ENCODE measurements around the gene C10orf143. TPM values are rescaled to one million over a fixed set of nuclear protein-coding genes. Genes with fewer than 3 reads are reported as not detected.

Gene C10orf143
- total RNA-seq, 3 donors from 2014 or later (not counting 1 experiment from before 2014, with no cell fraction given), result 7.1 to 10.9 (median 8.2) TPM

DNA sequence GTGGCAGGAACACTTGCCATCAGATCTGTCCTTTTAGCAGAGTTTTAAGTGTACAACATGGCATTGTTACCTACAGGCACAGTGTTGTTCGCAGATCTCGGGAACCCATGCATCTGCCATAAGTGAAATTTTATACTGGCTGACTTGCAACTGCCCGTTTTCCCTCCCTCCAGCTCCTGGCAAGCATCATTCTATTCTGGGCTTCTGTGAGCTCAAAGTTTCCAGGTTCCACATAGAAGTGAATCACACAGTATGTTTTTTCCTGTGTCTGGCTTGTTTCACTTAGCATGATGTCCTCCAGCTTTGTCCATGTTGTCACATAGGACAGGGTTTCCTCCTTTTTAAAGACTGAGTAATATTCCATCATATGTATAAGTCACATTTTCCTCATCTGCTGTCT is 56.6 kb downstream of the C10orf143 start:
- intact Hi-C loops (cut with micrococcal nuclease), result no loop called here

GRCh38 chr10:130053561-130053960 is 57.1 kb downstream of the C10orf143 start:
- H3K27ac ChIP-seq (ENCODE audit: low read length), result no peak overlapping the region
- 89% methylated on average over 11 of the region's 11 CpGs for WGBS (ENCODE audit: insufficient coverage)

More for the DNA sequence above, 56.6 kb downstream of the C10orf143 start:
- no peaks in the 10 kb centered on the region for H3K27me3 ChIP-seq (ENCODE audit: control insufficient read depth, insufficient read depth, low read length)
- H3K4me1 ChIP-seq (ENCODE audit: control insufficient read depth, insufficient read depth, low read length), result no peaks in the 10 kb centered on the region
- Mint-ChIP-seq H3K4me1 (no peaks in the 10 kb centered on the region), H3K9me3 (no peaks in the 10 kb centered on the region), H3K4me3 (no peak overlapping the region), H3K27me3 (ENCODE audit: low read depth in 2 of 2) (no peaks in the 10 kb centered on the region), H3K27ac (no peak overlapping the region), H3K36me3 (no peaks in the 10 kb centered on the region)
- no peaks in the 10 kb centered on the region for H3K36me3 ChIP-seq (ENCODE audit: control insufficient read depth, insufficient read depth, low read length)
- TF ChIP-seq, protein P1, sequence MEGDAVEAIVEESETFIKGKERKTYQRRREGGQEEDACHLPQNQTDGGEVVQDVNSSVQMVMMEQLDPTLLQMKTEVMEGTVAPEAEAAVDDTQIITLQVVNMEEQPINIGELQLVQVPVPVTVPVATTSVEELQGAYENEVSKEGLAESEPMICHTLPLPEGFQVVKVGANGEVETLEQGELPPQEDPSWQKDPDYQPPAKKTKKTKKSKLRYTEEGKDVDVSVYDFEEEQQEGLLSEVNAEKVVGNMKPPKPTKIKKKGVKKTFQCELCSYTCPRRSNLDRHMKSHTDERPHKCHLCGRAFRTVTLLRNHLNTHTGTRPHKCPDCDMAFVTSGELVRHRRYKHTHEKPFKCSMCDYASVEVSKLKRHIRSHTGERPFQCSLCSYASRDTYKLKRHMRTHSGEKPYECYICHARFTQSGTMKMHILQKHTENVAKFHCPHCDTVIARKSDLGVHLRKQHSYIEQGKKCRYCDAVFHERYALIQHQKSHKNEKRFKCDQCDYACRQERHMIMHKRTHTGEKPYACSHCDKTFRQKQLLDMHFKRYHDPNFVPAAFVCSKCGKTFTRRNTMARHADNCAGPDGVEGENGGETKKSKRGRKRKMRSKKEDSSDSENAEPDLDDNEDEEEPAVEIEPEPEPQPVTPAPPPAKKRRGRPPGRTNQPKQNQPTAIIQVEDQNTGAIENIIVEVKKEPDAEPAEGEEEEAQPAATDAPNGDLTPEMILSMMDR (IDR thresholded peaks at IDR 0.05), result no peak
- WGBS (ENCODE audit: insufficient coverage), result 93% methylated on average over 3 of the region's 3 CpGs
- no peak overlapping the region for H3K27ac ChIP-seq (ENCODE audit: low read length)
- ATAC-seq (no peak), DNase-seq (no peak)
- H3K9me3 ChIP-seq (ENCODE audit: control insufficient read depth, insufficient read depth, low read length), result no peaks in the 10 kb centered on the region
- no peak overlapping the region for H3K4me3 ChIP-seq (ENCODE audit: low read length)

GRCh38 chr10:130052193-130052592 is 58.4 kb downstream of the C10orf143 start:
- WGBS (ENCODE audit: insufficient coverage), result 87% methylated on average over 9 of the region's 9 CpGs
- H3K9me3 ChIP-seq (ENCODE audit: control insufficient read depth, insufficient read depth, low read length), result no peaks in the 10 kb centered on the region
- TF ChIP-seq, protein P1 (IDR thresholded peaks at IDR 0.05), result no peak
- Mint-ChIP-seq H3K4me1 (no peaks in the 10 kb centered on the region), H3K4me3 (no peak overlapping the region), H3K9me3 (no peaks in the 10 kb centered on the region), H3K27me3 (ENCODE audit: low read depth in 2 of 2) (no peaks in the 10 kb centered on the region), H3K27ac (no peak overlapping the region), H3K36me3 (no peaks in the 10 kb centered on the region)
- intact Hi-C loops (cut with micrococcal nuclease), result no loop called here
- ATAC-seq (no peak), DNase-seq (no peak)
- no peaks in the 10 kb centered on the region for H3K4me1 ChIP-seq (ENCODE audit: control insufficient read depth, insufficient read depth, low read length)
- H3K27me3 ChIP-seq (ENCODE audit: control insufficient read depth, insufficient read depth, low read length), result no peaks in the 10 kb centered on the region
- H3K4me3 ChIP-seq (ENCODE audit: low read length), result no peak overlapping the region
- H3K36me3 ChIP-seq (ENCODE audit: control insufficient read depth, insufficient read depth, low read length), result no peaks in the 10 kb centered on the region
- H3K27ac ChIP-seq (ENCODE audit: low read length), result no peak overlapping the region

More at GRCh38 chr10:130053561-130053960, 57.1 kb downstream of the C10orf143 start:
- H3K9me3 Mint-ChIP-seq, result no peaks in the 10 kb centered on the region
- H3K36me3 ChIP-seq (ENCODE audit: control insufficient read depth, insufficient read depth, low read length), result no peaks in the 10 kb centered on the region
- ATAC-seq (no peak), DNase-seq (no peak)
- H3K36me3 Mint-ChIP-seq, result no peaks in the 10 kb centered on the region
- H3K4me1 ChIP-seq (ENCODE audit: control insufficient read depth, insufficient read depth, low read length), result no peaks in the 10 kb centered on the region
- H3K4me3 ChIP-seq (ENCODE audit: low read length), result no peak overlapping the region
- H3K27ac Mint-ChIP-seq, result no peak overlapping the region
- H3K9me3 ChIP-seq (ENCODE audit: control insufficient read depth, insufficient read depth, low read length), result no peaks in the 10 kb centered on the region
- TF ChIP-seq, protein P1 (IDR thresholded peaks at IDR 0.05), result no peak
- H3K27me3 Mint-ChIP-seq (ENCODE audit: low read depth in 2 of 2), result no peaks in the 10 kb centered on the region
- no peaks in the 10 kb centered on the region for H3K27me3 ChIP-seq (ENCODE audit: control insufficient read depth, insufficient read depth, low read length)
- H3K4me1 Mint-ChIP-seq, result no peaks in the 10 kb centered on the region
- H3K4me3 Mint-ChIP-seq, result no peak overlapping the region
- intact Hi-C loops (cut with micrococcal nuclease), result no loop called here

DNA sequence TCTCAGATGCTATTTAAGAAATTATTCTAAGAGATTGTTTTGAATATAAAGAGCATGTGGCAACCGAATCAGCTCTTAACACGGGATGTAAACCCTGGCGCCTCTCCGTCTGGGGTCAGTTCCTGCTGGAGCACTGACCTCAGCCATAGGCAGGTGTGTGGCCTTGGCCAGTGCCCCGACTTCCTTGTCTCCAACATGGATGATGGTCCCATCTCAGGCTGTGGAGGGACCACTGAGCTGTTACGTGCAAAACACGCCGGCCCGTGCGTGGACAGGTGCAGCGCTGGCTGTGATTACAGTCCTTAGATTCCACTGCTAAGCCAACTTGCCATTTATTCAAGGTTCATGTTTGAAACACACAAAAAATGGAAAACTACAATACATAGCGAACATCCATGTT is 59.9 kb downstream of the C10orf143 start:
- Histone ChIP-seq H3K9me3 (ENCODE audit: control insufficient read depth, insufficient read depth, low read length) (no peaks in the 10 kb centered on the region), H3K4me1 (ENCODE audit: control insufficient read depth, insufficient read depth, low read length) (no peaks in the 10 kb centered on the region), H3K4me3 (ENCODE audit: low read length) (no peak overlapping the region), H3K27me3 (ENCODE audit: control insufficient read depth, insufficient read depth, low read length) (no peaks in the 10 kb centered on the region), H3K36me3 (ENCODE audit: control insufficient read depth, insufficient read depth, low read length) (no peaks in the 10 kb centered on the region), H3K27ac (ENCODE audit: low read length) (no peak overlapping the region)
- ATAC-seq, result no peak
- H3K27ac Mint-ChIP-seq, result no peak overlapping the region
- intact Hi-C loops (cut with micrococcal nuclease), result no loop called here
- no peaks in the 10 kb centered on the region for H3K36me3 Mint-ChIP-seq
- no peak for DNase-seq
- no peak overlapping the region for H3K4me3 Mint-ChIP-seq
- WGBS (ENCODE audit: insufficient coverage), result 92% methylated on average over 12 of the region's 12 CpGs
- TF ChIP-seq, protein P1 (IDR thresholded peaks at IDR 0.05), result no peak
- H3K27me3 Mint-ChIP-seq (ENCODE audit: low read depth in 2 of 2), result no peaks in the 10 kb centered on the region
- H3K4me1 Mint-ChIP-seq, result no peaks in the 10 kb centered on the region
- H3K9me3 Mint-ChIP-seq, result no peaks in the 10 kb centered on the region

Data from natural killer cell (primary cell).